SK-N-DZ (cell line): ENCODE results near the gene FOXP2. TPM values are rescaled to one million over a fixed set of nuclear protein-coding genes. Genes with fewer than 3 reads are reported as not detected.
"Not testable (repeated sequence)": the region's sequence is repeated elsewhere in the genome, so short reads cannot be mapped to it uniquely, and the experiment has no call there.

Experiments
- DNase-seq: peaks from one replicate; pipeline ENCODE4 v3.0.0-alpha.2; 2015; ENCODE audit warnings: low spot score
- polyA plus RNA-seq, 2 experiments: library from polyadenylated mRNA; depleted of rRNA; stranded (reverse); fragments of >200 nt; gene quantifications; 2 replicates each; pipeline ENCODE4 v1.2.3, GENCODE V29; 2014

Gene FOXP2
- 0.48 and 0.58 TPM in 2 replicates for polyA plus RNA-seq (2014; cell fraction: cytosol; rRNA removed)
- polyA plus RNA-seq (2014; cell fraction: nucleus; rRNA removed), result 0.59 and 0.73 TPM in 2 replicates

GRCh38 chr7:114414156-114415063 is at the start of gene FOXP2:
FOXP2 (plus strand) TSS chr7:114414815; CDS start chr7:114426512, 11,697 bp downstream.
- peak; percentile 29 for DNase-seq

- no peak for DNase-seq
These were observed 48.8 kb upstream of the FOXP2 start for GRCh38 chr7:114365791-114366190.

- no peak for DNase-seq
These were observed 46.1 kb upstream of the FOXP2 start for GRCh38 chr7:114368492-114368891.

- DNase-seq, result no peak
These were observed 45.3 kb upstream of the FOXP2 start for GRCh38 chr7:114369294-114369693.

- no peak for DNase-seq
These were observed 42.0 kb upstream of the FOXP2 start for GRCh38 chr7:114372619-114373018.

GRCh38 chr7:114375907-114376306 is 38.7 kb upstream of the FOXP2 start:
- no peak for DNase-seq

- not testable (repeated sequence) for DNase-seq
These were observed 30.7 kb upstream of the FOXP2 start for GRCh38 chr7:114383946-114384345.

- DNase-seq, result not testable (repeated sequence)
These were observed 30.3 kb upstream of the FOXP2 start for GRCh38 chr7:114384346-114384745.

- no peak for DNase-seq
These were observed 26.6 kb upstream of the FOXP2 start for GRCh38 chr7:114388021-114388420.

- no peak for DNase-seq
These were observed 21.9 kb upstream of the FOXP2 start for GRCh38 chr7:114392686-114393085.

GRCh38 chr7:114402876-114403635 is 11.6 kb upstream of the FOXP2 start:
- DNase-seq, result no peak

GRCh38 chr7:114405427-114405826 is 9.2 kb upstream of the FOXP2 start:
- DNase-seq, result no peak

GRCh38 chr7:114409750-114410149 is 4.9 kb upstream of the FOXP2 start:
- DNase-seq, result no peak

GRCh38 chr7:114412548-114412947 is 2.1 kb upstream of the FOXP2 start:
- no peak for DNase-seq

- DNase-seq, result no peak
These were observed 857 bp upstream of the FOXP2 start for GRCh38 chr7:114413761-114414155.

GRCh38 chr7:114415064-114415989 is 712 bp downstream of the FOXP2 start:
- no peak for DNase-seq

- DNase-seq, result no peak
These were observed 1.7 kb downstream of the FOXP2 start for GRCh38 chr7:114416129-114416990.

- DNase-seq, result no peak
These were observed 2.7 kb downstream of the FOXP2 start for GRCh38 chr7:114417290-114417689.

GRCh38 chr7:114418117-114418516 is 3.5 kb downstream of the FOXP2 start:
- peak; percentile 29 for DNase-seq
